ENCODE measurements around the gene TIMM10. TPM values are rescaled to one million over a fixed set of nuclear protein-coding genes. Genes with fewer than 3 reads are reported as not detected.

The TIMM10 gene
- total and polyA plus RNA-seq, 12 donors = 23.9 to 89.0 (median 53.7) TPM

DNA sequence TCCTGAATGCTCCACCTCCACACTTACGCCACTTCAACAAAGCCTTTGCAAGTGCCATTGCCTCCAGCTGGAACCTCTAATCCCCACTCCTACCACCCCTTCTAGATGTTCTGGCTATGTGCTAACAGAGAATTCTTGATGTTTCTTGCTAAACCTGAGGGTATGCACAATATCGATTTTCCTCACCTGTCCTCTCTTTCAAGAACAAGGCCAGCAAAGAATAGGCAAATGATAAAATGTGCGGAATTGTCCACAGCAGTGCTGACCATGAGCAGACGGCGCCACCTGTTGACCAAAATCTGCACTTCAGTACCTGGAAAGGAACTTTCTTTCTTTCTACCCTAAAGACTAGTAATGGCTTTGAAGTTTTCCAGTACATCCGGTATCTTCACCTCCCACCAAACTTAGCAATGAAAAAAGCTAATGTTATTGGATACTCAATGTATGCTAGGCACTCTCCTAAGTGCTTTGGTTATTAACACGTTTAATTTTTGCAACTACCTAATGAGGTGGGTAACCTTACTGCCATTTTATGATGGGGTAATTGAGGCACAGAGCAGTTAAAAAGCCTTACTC lies 3.4 kb downstream of the TIMM10 start:
- WGBS, 4 donors = 16 to 21% (median 18%) methylated on average over 7 of the region's 7 CpGs
- Histone ChIP-seq H3K27me3 (no peaks in the 10 kb centered on the region), H3K36me3 (replicated peaks in 1 of 2) (no peaks in the 10 kb centered on the region), H3K9me3 (replicated peaks in 1 of 3) (no peaks in the 10 kb centered on the region), H3K4me3 (no peak overlapping the region), H3K4me1 (replicated peaks in 1 of 2) (peaks cover 8 to 18% of the 10 kb centered on the region in 2 donors), H3K27ac (no peak overlapping the region)
- TF ChIP-seq POLR2A (IDR thresholded peaks at IDR 0.05) = no peak
- TF ChIP-seq, protein P1, sequence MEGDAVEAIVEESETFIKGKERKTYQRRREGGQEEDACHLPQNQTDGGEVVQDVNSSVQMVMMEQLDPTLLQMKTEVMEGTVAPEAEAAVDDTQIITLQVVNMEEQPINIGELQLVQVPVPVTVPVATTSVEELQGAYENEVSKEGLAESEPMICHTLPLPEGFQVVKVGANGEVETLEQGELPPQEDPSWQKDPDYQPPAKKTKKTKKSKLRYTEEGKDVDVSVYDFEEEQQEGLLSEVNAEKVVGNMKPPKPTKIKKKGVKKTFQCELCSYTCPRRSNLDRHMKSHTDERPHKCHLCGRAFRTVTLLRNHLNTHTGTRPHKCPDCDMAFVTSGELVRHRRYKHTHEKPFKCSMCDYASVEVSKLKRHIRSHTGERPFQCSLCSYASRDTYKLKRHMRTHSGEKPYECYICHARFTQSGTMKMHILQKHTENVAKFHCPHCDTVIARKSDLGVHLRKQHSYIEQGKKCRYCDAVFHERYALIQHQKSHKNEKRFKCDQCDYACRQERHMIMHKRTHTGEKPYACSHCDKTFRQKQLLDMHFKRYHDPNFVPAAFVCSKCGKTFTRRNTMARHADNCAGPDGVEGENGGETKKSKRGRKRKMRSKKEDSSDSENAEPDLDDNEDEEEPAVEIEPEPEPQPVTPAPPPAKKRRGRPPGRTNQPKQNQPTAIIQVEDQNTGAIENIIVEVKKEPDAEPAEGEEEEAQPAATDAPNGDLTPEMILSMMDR (IDR thresholded peaks at IDR 0.05) = peak; percentile 89 to 96 (median 92)
- intact Hi-C loops (cut with DNase I) = loop anchor here (2.0 to 10.0 kb wide), 4 partner anchors 34 to 172 kb away; partner anchors contain the start of gene RTN4RL2 (in 1 of the 2)
- peak; percentile 60 to 88 (median 78) for DNase-seq

DNA sequence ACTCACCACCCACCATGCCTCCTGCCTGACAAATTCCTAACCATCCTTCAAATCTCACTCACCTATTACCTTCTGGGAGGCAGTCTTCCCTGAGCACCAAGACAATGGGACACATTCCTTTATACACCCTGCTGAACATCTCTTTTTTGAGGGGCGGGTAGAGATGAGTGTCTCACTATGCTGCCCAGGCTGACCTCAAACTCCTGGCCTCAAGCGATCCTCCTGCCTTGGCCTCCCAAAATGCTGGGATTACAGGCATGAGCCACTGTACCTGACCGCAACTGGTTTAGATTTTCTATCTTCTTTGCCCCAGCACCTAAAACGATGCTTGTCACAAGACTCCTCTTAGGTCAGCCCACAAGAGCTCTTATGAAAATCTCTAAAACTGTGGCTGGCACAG lies 7.1 kb downstream of the TIMM10 start:
- Histone ChIP-seq H3K4me3 (no peak overlapping the region), H3K27me3 (no peaks in the 10 kb centered on the region), H3K4me1 (replicated peaks in 1 of 2) (no peaks in the 10 kb centered on the region), H3K36me3 (replicated peaks in 1 of 2) (no peaks in the 10 kb centered on the region), H3K27ac (no peak overlapping the region), H3K9me3 (replicated peaks in 1 of 3) (no peaks in the 10 kb centered on the region)
- no peak for DNase-seq
- WGBS, 4 donors = 80 to 91% (median 90%) methylated on average over 4 of the region's 4 CpGs
- TF ChIP-seq POLR2A (IDR thresholded peaks at IDR 0.05) = no peak
- intact Hi-C loops (cut with DNase I) = loop anchor here in 1 of 2 donors (10.0 kb wide), 1 partner anchor 169 kb away; no protein-coding TSS in a partner anchor

DNA sequence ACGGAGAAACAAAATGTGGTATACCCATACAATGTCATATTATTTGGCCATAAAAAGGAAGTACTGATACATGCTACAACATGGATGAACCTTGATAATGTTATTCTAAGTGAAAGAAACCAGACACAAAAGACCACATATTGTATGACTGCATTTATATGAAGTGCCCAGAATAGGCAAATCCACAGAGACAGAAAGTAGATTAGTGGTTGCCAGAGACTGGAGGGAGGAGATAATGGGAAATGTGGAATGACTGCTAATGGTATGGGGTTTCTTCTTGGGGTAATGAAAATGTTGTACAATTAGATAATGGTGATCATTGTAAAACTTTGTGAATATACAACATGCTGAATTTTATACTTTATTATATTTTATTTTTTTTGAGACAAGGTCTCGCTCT lies 9.4 kb downstream of the TIMM10 start:
- no peak for DNase-seq
- H3K27me3 ChIP-seq = no peaks in the 10 kb centered on the region
- no peak overlapping the region for H3K27ac ChIP-seq
- no peaks in the 10 kb centered on the region for H3K36me3 ChIP-seq (replicated peaks in 1 of 2)
- TF ChIP-seq POLR2A (IDR thresholded peaks at IDR 0.05) = no peak
- TF ChIP-seq, protein P1 (IDR thresholded peaks at IDR 0.05) = no peak
- 86 to 95% (median 90%) methylated on average over 2 of the region's 2 CpGs for WGBS, 4 donors
- intact Hi-C loops (cut with DNase I) = loop anchor here in 1 of 2 donors (10.0 kb wide), 1 partner anchor 166 kb away; no protein-coding TSS in a partner anchor
- H3K4me1 ChIP-seq (replicated peaks in 1 of 2) = peaks cover 0 to 1% of the 10 kb centered on the region in 2 donors
- H3K9me3 ChIP-seq (replicated peaks in 1 of 3) = no peaks in the 10 kb centered on the region
- H3K4me3 ChIP-seq = no peak overlapping the region

DNA sequence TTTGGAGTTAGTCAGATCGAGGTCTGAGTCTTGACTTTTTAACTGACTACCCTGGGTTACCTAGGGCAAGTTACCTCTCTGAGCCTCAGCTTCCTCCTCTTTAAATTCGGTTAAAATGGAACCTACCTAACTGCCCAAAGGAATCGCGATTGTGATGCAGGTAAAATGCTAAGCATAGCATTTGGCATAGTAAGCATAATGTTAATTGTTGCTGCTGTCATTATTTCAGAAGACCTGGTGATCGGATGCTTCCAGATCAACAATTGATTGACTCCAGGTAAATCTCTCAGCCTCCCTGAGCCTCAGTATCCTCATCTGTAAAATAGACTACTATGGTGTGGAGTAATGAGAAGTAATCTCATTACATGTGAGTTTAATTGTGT lies 14.5 kb downstream of the TIMM10 start:
- 9 to 19% (median 15%) methylated on average over 5 of the region's 5 CpGs for WGBS, 4 donors
- peak overlapping the region in 1 of 4 donors; percentile 96 for H3K4me3 ChIP-seq
- DNase-seq = no peak
- no peaks in the 10 kb centered on the region for H3K36me3 ChIP-seq (replicated peaks in 1 of 2)
- intact Hi-C loops (cut with DNase I) = no loop called here
- no peaks in the 10 kb centered on the region for H3K9me3 ChIP-seq (replicated peaks in 1 of 3)
- H3K27me3 ChIP-seq = no peaks in the 10 kb centered on the region
- H3K27ac ChIP-seq = no peak overlapping the region
- TF ChIP-seq POLR2A (IDR thresholded peaks at IDR 0.05) = no peak
- TF ChIP-seq, protein P1 (IDR thresholded peaks at IDR 0.05) = no peak
- peaks cover 7 to 14% of the 10 kb centered on the region in 2 donors for H3K4me1 ChIP-seq (replicated peaks in 1 of 2)
